DMS 273 (cell line): ENCODE measurements around the gene TSR1.

ENCODE experiments used
- DNase-seq: peaks from one replicate; lab custom pipeline; 2025; ENCODE audit not compliant: unreplicated experiment; lab: John Stamatoyannopoulos, UW

The TSR1 gene

GRCh38 chr17:2369551-2370210, 33.4 kb upstream of the TSR1 start:
- DNase-seq = peak; percentile 65

GRCh38 chr17:2369039-2369438, 32.8 kb upstream of the TSR1 start:
- DNase-seq = peak; percentile 73

GRCh38 chr17:2368359-2368758, 32.1 kb upstream of the TSR1 start:
- DNase-seq = peak; percentile 88

GRCh38 chr17:2366747-2367494, 30.7 kb upstream of the TSR1 start:
- no peak for DNase-seq

GRCh38 chr17:2365132-2365531, 28.9 kb upstream of the TSR1 start:
- DNase-seq = no peak

- DNase-seq = no peak
These were observed 28.5 kb upstream of the TSR1 start for GRCh38 chr17:2364763-2365116.

- no peak for DNase-seq
These were observed 27.9 kb upstream of the TSR1 start for GRCh38 chr17:2363851-2364762.

GRCh38 chr17:2363318-2363717, 27.1 kb upstream of the TSR1 start:
- DNase-seq = no peak

- DNase-seq = no peak
These were observed 26.6 kb upstream of the TSR1 start for GRCh38 chr17:2362881-2363280.

GRCh38 chr17:2362416-2362815, 26.2 kb upstream of the TSR1 start:
- DNase-seq = no peak

GRCh38 chr17:2362016-2362415, 25.8 kb upstream of the TSR1 start:
- DNase-seq = no peak

- DNase-seq = no peak
These were observed 24.9 kb upstream of the TSR1 start for GRCh38 chr17:2361010-2361760.

GRCh38 chr17:2357931-2358434, 21.7 kb upstream of the TSR1 start:
- DNase-seq = no peak

- no peak for DNase-seq
These were observed 21.0 kb upstream of the TSR1 start for GRCh38 chr17:2357237-2357636.

- no peak for DNase-seq
These were observed 18.1 kb upstream of the TSR1 start for GRCh38 chr17:2354311-2354710.

- DNase-seq = no peak
These were observed 15.0 kb upstream of the TSR1 start for GRCh38 chr17:2351269-2351668.

GRCh38 chr17:2347805-2348685, 11.8 kb upstream of the TSR1 start:
- DNase-seq = peak; percentile 93

- DNase-seq = no peak
These were observed 10.2 kb upstream of the TSR1 start for GRCh38 chr17:2346475-2346874.

- no peak for DNase-seq
These were observed 8.3 kb upstream of the TSR1 start for GRCh38 chr17:2344528-2344927.

- no peak for DNase-seq
These were observed 7.2 kb upstream of the TSR1 start for GRCh38 chr17:2343421-2343820.
